HG03175 (cell line): ENCODE measurements around the gene PHF14.
A peak's percentile ranks its signal among the peaks of the same experiment; 100 is the strongest.

Experiments
- ATAC-seq: cut with Tn5 transposase; IDR thresholded peaks from one replicate; pipeline ENCODE4 v1.9.1; 2021; ENCODE audit warnings: mild to moderate bottlenecking, moderate library complexity; ENCODE audit not compliant: unreplicated experiment

Gene PHF14

DNA sequence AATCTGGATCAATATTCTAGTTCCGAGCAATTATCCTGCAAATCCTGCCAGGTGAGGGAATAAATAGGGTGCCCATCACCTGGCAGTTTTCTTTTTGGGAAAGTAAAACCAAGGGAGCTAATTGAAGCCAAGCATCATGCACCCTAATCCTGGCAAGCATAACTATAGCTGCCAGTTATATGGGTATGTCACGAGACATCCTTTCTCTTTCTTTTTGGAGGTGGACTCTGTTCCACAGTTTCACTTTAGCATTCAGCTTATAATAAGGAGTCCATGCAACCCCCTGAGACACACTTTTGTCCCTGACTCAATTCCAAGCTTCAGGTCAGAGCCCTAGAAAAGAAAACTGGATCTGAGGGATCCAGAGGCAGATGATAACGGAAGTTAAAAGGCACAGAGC is 222.5 kb downstream of the PHF14 start:
- ATAC-seq: no peak

DNA sequence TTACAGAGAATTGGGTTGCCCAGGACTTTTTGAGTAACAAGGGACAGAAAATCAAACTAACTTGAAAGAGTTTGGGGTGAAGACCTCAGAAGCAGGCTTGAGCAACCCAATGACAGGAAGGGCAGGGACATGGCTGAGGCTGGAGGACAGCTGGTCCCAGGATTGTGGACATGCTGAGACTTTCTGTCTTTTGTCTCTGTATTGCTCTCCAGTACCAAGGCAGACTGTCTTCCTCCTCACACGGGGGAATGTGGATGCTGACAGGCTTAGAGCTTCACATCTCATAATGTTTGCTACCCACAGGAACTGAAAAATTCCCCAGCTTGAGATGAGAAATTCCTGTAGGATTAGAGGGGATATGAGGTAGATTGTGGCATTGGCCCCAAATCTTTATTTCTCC is 229.6 kb downstream of the PHF14 start:
- ATAC-seq: no peak

DNA sequence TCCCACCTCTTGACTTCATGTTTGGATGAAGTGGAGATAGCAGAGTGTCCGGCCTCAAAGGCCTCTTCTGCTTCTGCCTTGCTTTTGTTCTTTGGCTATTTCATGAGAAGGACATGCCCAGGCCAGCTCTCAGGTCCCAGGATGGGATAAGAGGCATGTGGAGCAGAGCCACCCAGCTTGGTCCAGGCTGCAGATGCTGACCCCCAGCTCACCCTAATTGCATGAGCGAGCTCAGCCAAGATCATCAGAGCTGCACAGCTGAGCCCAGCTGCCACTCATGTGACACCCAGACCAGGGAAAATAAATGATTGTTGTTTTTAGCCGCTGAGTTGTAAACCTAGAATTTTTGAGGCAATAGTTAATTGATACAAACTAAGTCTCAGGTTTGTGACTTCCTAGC is 230.0 kb downstream of the PHF14 start:
- ATAC-seq: no peak

GRCh38 chr7:11206177-11206899 is 232.7 kb downstream of the PHF14 start:
- ATAC-seq: no peak

- ATAC-seq: no peak
Observed at GRCh38 chr7:11207565-11207964, 233.9 kb downstream of the PHF14 start.

DNA sequence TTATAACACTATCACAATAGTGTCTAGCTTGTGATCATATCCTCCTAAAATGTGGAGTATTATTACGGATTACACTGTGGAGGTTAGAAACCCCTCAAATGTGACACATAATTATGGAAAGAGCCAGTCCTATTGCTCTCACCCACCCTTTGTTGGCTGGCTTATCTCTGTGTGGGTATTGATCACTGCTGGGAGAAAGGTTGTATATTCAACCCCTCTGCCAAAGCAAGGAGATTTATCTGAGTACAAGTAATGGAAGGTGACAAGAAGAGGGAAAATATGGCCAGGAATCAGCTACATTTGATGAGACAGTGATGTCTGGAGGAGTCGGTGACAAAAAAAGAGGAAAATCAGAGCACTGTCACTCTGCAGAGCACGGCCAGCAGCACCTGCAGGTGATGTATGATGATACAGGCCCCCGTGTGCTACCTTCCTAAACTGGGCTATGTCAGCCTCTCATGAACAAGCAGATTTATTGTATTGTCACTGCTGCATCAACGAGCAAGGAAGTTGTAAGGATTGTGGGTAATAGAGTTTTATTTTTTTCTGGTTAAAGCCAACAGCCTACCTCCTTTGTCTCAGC is 235.3 kb downstream of the PHF14 start:
- ATAC-seq: no peak

GRCh38 chr7:11210374-11210773 is 236.7 kb downstream of the PHF14 start:
- no peak for ATAC-seq

DNA sequence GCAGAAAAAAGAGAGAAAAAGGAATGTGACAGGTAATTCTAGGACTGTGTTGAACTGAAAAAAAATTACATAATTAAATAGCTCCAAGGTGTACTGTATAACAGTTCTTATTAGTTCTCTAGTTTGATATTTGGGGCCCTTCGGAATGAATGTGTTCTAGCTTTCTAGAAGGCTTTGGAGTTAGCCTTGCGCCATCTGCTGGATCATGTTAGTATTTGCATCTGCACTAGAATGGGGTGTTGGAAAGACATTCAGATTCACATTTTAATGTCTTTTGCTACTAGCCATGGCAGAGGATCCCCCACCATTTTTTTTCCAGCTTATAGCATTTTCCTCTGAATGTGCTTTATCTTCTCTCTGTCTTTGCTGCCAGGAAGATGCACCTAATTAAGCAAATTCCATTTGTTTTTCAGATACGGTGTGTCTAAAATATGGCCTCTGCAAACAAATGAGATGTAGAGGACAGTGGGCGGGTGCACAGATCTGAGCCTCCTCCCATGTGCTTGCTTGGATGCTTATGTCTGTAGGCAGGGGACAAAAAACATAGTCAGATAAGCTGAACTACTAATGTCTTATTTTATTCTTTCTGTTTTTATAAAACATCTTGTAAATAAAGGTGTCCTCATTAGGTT is 238.5 kb downstream of the PHF14 start:
- ATAC-seq: peak; percentile 91

- no peak for ATAC-seq
Observed at GRCh38 chr7:11212816-11213215, 239.1 kb downstream of the PHF14 start.

GRCh38 chr7:11213266-11213665 is 239.6 kb downstream of the PHF14 start:
- ATAC-seq: no peak

GRCh38 chr7:11216276-11216675 is 242.6 kb downstream of the PHF14 start:
- ATAC-seq: no peak

DNA sequence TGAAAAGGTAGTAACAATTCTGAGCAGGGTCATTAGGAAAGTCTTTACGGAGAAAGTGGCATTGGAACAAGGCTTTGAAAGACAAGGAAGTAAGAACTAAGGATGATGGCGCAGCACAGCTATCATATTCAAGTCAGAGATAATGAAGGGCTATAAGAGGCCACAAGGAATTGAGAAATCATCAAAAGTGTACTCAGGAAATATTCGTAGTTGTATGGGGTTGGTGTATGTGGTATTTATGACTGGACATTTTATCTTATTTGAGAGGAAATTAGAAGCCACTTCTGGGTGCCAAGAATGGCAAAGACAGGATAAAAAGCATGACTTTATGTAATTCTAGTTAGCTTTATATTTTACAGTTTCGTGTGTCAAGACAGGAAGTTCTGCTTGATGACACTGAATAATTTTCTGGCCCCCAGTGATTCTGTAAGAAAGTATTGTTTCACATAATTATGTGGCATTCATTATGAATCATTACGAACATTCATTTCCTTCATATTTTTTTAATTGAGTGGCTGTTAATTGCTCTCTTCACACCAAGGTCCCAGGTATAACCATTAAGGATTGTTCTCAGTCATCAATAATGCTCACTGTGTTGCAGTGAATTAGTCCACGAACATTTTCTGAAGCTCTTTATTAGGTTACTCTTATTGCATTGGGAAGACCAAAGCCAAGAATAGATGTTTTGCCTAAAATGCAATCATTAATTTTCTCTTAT is 244.3 kb downstream of the PHF14 start:
- no peak for ATAC-seq
